PFSK-1 (cell line): ENCODE data around the gene SH3GL1.

ENCODE experiments used
- FOXP2 ChIP-seq: optimal IDR thresholded peaks from 2 replicates; pipeline ENCODE3; 2011; ENCODE audit warnings: borderline replicate concordance, control low read depth, inconsistent platforms; ENCODE audit not compliant: insufficient read depth; ENCODE audit errors: extremely low read length, extremely low read depth
- POLR2AphosphoS5 ChIP-seq: IDR thresholded peaks from 2 replicates; pipeline ENCODE4 v1.6.1; 2012; ENCODE audit warnings: low read depth, mild to moderate bottlenecking, control low read depth, low read length, moderate library complexity
- REST ChIP-seq, 2 experiments: IDR thresholded peaks; 2 replicates each; pipeline versions ENCODE4 v1.6.1 to v1.8.0; 2011 to 2012; ENCODE audit warnings: low read depth in 2 of 2, low read length in 2 of 2, control low read depth in 1 of 2, inconsistent platforms in 1 of 2, mild to moderate bottlenecking in 1 of 2, moderate library complexity in 1 of 2; ENCODE audit not compliant: insufficient read depth in 1 of 2
- SIN3A ChIP-seq: IDR thresholded peaks from 2 replicates; pipeline ENCODE4 v1.6.1; 2012; ENCODE audit warnings: mild to moderate bottlenecking, low read length, moderate library complexity, borderline replicate concordance; ENCODE audit not compliant: insufficient read depth
- TAF1 ChIP-seq: IDR thresholded peaks from 2 replicates; pipeline ENCODE4 v1.6.1; 2012; ENCODE audit warnings: low read length, control low read depth, borderline replicate concordance; ENCODE audit not compliant: insufficient read depth

Gene SH3GL1

GRCh38 chr19:4354897-4355296 is 45.5 kb downstream of the SH3GL1 start:
- TF ChIP-seq POLR2AphosphoS5 (no peak), TAF1 (no peak), REST (IDR thresholded peaks at IDR 0.05; ENCODE audit: insufficient read depth in 1 of 2, low read depth in 2 of 2, low read length in 2 of 2) (no peak), SIN3A (no peak), FOXP2 (no peak)

DNA sequence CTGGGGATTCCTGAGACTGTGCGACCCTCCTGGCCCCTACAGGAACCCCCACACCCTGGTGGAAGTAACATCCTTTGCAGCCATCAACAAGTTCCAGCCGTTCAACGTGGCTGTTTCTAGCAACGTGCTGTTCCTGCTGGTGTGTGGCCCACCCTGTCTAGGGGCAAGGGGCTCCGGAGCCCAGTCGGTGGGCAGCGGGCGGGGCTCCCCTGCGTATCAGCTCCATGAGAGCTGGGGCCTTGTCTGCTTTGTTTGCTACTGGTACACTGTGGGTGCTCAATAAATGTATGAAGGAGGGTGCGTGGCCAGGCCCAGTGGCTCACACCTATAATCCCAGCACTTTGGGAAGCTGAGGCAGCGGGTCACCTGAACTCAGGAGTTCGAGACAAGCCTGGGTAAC is 46.1 kb downstream of the SH3GL1 start:
- no peak for TF ChIP-seq FOXP2
- TF ChIP-seq POLR2AphosphoS5 = no peak
- TF ChIP-seq REST (IDR thresholded peaks at IDR 0.05; ENCODE audit: insufficient read depth in 1 of 2, low read depth in 2 of 2, low read length in 2 of 2) = no peak
- TF ChIP-seq SIN3A = no peak
- TF ChIP-seq TAF1 = no peak

GRCh38 chr19:4352701-4353121 is 47.6 kb downstream of the SH3GL1 start:
- TF ChIP-seq POLR2AphosphoS5 (no peak; the same call in 1 of the 2 replicates), SIN3A (no peak), REST (IDR thresholded peaks at IDR 0.05; ENCODE audit: insufficient read depth in 1 of 2, low read depth in 2 of 2, low read length in 2 of 2) (no peak), TAF1 (no peak), FOXP2 (no peak)

GRCh38 chr19:4350726-4351125 is 49.6 kb downstream of the SH3GL1 start:
- TF ChIP-seq SIN3A = no peak
- no peak for TF ChIP-seq REST (IDR thresholded peaks at IDR 0.05; ENCODE audit: insufficient read depth in 1 of 2, low read depth in 2 of 2, low read length in 2 of 2)
- no peak for TF ChIP-seq TAF1
- TF ChIP-seq FOXP2 = no peak
- no peak for TF ChIP-seq POLR2AphosphoS5

DNA sequence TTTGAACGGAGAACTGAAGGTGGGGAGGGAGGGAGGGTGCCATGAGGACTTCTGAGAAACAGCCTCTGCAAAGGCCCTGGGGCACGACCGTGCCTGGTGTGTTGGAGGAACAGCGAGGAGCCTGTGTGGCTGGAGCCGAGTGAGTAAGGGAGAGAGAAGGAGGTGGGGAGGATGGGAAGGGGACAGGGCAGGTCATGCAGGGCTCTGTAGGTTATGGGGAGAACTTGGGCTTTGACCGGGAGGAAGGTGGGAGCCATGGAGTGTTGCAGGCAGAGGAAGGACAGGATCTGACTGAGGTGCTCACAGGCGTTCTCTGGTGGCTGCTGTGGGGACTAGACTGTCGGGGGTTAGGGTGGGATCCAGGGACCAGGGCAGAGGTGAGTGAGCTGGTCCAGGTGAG is 50.2 kb downstream of the SH3GL1 start:
- TF ChIP-seq TAF1 (no peak), POLR2AphosphoS5 (no peak), FOXP2 (no peak), SIN3A (no peak)

DNA sequence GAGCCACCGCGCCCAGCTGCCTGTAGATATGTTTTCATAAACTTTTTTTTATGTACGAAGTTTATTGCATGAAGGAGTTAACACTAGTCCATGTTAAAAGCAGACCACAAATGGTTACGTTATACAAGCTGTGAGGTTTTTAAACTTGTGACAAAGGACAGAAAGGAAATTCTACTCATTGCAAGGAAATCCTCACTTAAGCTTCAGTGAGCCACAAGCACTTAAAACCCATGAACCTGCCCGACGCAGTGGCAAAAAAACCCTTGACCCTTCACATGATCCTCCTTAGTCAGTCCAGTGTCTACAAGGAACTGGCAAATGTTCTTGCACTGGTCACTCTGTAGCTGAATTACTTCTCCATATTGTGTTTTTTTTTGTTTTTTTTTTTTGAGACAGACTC is 52.8 kb downstream of the SH3GL1 start:
- TF ChIP-seq FOXP2 (no peak), TAF1 (no peak), SIN3A (no peak), POLR2AphosphoS5 (no peak), REST (IDR thresholded peaks at IDR 0.05; ENCODE audit: insufficient read depth in 1 of 2, low read depth in 2 of 2, low read length in 2 of 2) (no peak)
